H1 (cell line): ENCODE data around the gene GPS2. TPM values are rescaled to one million over a fixed set of nuclear protein-coding genes. Genes with fewer than 3 reads are reported as not detected.

ENCODE experiments used
- CTCF ChIA-PET: fragments of 300-600 bp; sonication (Branson Sonifier 250); formaldehyde crosslinking; loops from one replicate; lab custom pipeline; 2021; ENCODE audit not compliant: partially characterized antibody; lab: Charles Lee
- POLR2A ChIA-PET: fragments of 300-600 bp; sonication (Branson Sonifier 250); formaldehyde crosslinking; loops from one replicate; lab custom pipeline; 2021; ENCODE audit warnings: inconsistent platforms; ENCODE audit not compliant: partially characterized antibody; lab: Charles Lee
- DNase-seq, 2 experiments: peaks; one replicate each; pipeline versions ENCODE4 v3.0.0 to v3.0.0-alpha.2; 2010 to 2022; ENCODE audit warnings: low spot score in 2 of 2, low read depth in 1 of 2, mixed read lengths in 1 of 2
- FAIRE-seq: peaks from 2 replicates; lab custom pipeline; 2011; peaks lifted over from hg19 to GRCh38; lab: Jason Lieb, UNC
- H2AFZ ChIP-seq: 2 replicates; pipeline ENCODE4 v1.8.1; 2012; ENCODE audit warnings: low read length, inconsistent platforms
- H2AK5ac ChIP-seq: 2 replicates; pipeline ENCODE4 v1.6.1; 2013; ENCODE audit warnings: low read depth, low read length
- H2BK120ac ChIP-seq: replicated peaks from 2 replicates; pipeline ENCODE3; 2013; ENCODE audit warnings: low read depth, low read length, inconsistent platforms
- H2BK12ac ChIP-seq: 2 replicates; pipeline ENCODE4 v1.6.1; 2013; ENCODE audit warnings: low read depth, low read length
- H2BK15ac ChIP-seq: 2 replicates; pipeline ENCODE4 v1.6.1; 2013; ENCODE audit warnings: low read length
- H2BK20ac ChIP-seq: 2 replicates; pipeline ENCODE4 v1.6.1; 2013; ENCODE audit warnings: low read length
- H2BK5ac ChIP-seq: 2 replicates; pipeline ENCODE4 v1.6.1; 2013; ENCODE audit warnings: low read depth, low read length
- H3K14ac ChIP-seq: 2 replicates; pipeline ENCODE4 v1.6.1; 2013; ENCODE audit warnings: inconsistent platforms; ENCODE audit not compliant: insufficient read length
- H3K18ac ChIP-seq: 2 replicates; pipeline ENCODE4 v1.6.1; 2013; ENCODE audit warnings: low read length; ENCODE audit errors: extremely low read depth
- H3K23ac ChIP-seq: 2 replicates; pipeline ENCODE4 v1.6.1; 2013; ENCODE audit warnings: inconsistent platforms; ENCODE audit not compliant: insufficient read length
- H3K23me2 ChIP-seq: 2 replicates; pipeline ENCODE4 v1.6.1; 2013; ENCODE audit warnings: low read depth, low read length
- H3K27ac ChIP-seq: 2 replicates; pipeline ENCODE4 v1.6.1; 2011; ENCODE audit warnings: low read depth, low read length, inconsistent platforms
- H3K27me3 ChIP-seq, 4 experiments: replicated peaks in 1 of 4; 1 replicate in 1 of 4; 2 replicates in 3 of 4; pipeline versions ENCODE4 v1.6.1 to v1.8.1; 2011 to 2013; ENCODE audit warnings: low read length in 3 of 4, mild to moderate bottlenecking in 3 of 4, inconsistent platforms in 2 of 4, mixed read lengths in 2 of 4, moderate library complexity in 1 of 4; ENCODE audit not compliant: control insufficient read depth in 3 of 4, insufficient read depth in 3 of 4; ENCODE audit errors: extremely low read depth in 1 of 4
- H3K36me3 ChIP-seq, 4 experiments: 2 replicates each; pipeline versions ENCODE4 v1.6.1 to v1.8.1; 2011 to 2013; ENCODE audit warnings: mild to moderate bottlenecking in 4 of 4, low read length in 3 of 4, moderate library complexity in 2 of 4, control low read depth in 1 of 4, inconsistent platforms in 1 of 4; ENCODE audit not compliant: insufficient read depth in 4 of 4, control insufficient read depth in 2 of 4
- H3K4ac ChIP-seq: replicated peaks from 2 replicates; pipeline ENCODE3; 2013; ENCODE audit warnings: low read length, low read depth, mixed read lengths, inconsistent platforms; ENCODE audit not compliant: insufficient read length
- H3K4me1 ChIP-seq, 4 experiments: replicated peaks in 1 of 4; 1 replicate in 1 of 4; 2 replicates in 3 of 4; pipeline versions ENCODE4 v1.6.1 to v1.8.1; 2011 to 2013; ENCODE audit warnings: low read length in 3 of 4, inconsistent platforms in 2 of 4, mixed read lengths in 1 of 4; ENCODE audit not compliant: insufficient read depth in 4 of 4, control insufficient read depth in 3 of 4
- H3K4me2 ChIP-seq, 2 experiments: 2 replicates each; pipeline versions ENCODE4 v1.6.1 to v1.8.1; 2011 to 2013; ENCODE audit warnings: low read depth in 2 of 2, low read length in 2 of 2, control low read depth in 1 of 2, inconsistent platforms in 1 of 2, mild to moderate bottlenecking in 1 of 2; ENCODE audit not compliant: insufficient read depth in 1 of 2
- H3K4me3 ChIP-seq, 4 experiments: fragments of 200-600, 300-600 bp in 1 of 4; sonication (generic), shearing (Covaris generic), sonication (Bioruptor Twin) in 1 of 4; 2 replicates each; pipeline versions ENCODE4 v1.5.1 to v1.8.1; 2011 to 2016; ENCODE audit warnings: low read length in 4 of 4, low read depth in 3 of 4, control low read depth in 2 of 4, inconsistent platforms in 2 of 4, mild to moderate bottlenecking in 2 of 4, mixed read lengths in 1 of 4, moderate library complexity in 1 of 4; ENCODE audit not compliant: insufficient read depth in 2 of 4; ENCODE audit errors: extremely low read depth in 1 of 4
- H3K56ac ChIP-seq: replicated peaks from 2 replicates; pipeline ENCODE3; 2013; ENCODE audit warnings: low read depth, mild to moderate bottlenecking, mixed read lengths, low read length, inconsistent platforms; ENCODE audit not compliant: insufficient read length
- H3K79me1 ChIP-seq: 2 replicates; pipeline ENCODE4 v1.6.1; 2013; ENCODE audit warnings: low read depth, low read length, control low read depth
- H3K79me2 ChIP-seq, 2 experiments: 2 replicates each; pipeline versions ENCODE4 v1.6.1 to v1.8.1; 2012 to 2013; ENCODE audit warnings: low read length in 2 of 2, mild to moderate bottlenecking in 2 of 2, inconsistent platforms in 1 of 2; ENCODE audit not compliant: insufficient read depth in 2 of 2, control insufficient read depth in 1 of 2
- H3K9ac ChIP-seq, 4 experiments: replicated peaks in 1 of 4; 1 replicate in 1 of 4; 2 replicates in 3 of 4; pipeline versions ENCODE4 v1.6.1 to v1.8.1; 2011 to 2013; ENCODE audit warnings: low read depth in 3 of 4, low read length in 3 of 4, control low read depth in 2 of 4, mild to moderate bottlenecking in 2 of 4, moderate library complexity in 2 of 4, inconsistent platforms in 1 of 4; ENCODE audit errors: extremely low read depth in 1 of 4
- H3K9me3 ChIP-seq, 2 experiments: 2 replicates each; pipeline versions ENCODE4 v1.6.1 to v1.8.1; 2012 to 2013; ENCODE audit warnings: mild to moderate bottlenecking in 2 of 2, moderate library complexity in 2 of 2, control low read depth in 1 of 2, inconsistent platforms in 1 of 2, low read depth in 1 of 2, low read length in 1 of 2, mixed read lengths in 1 of 2; ENCODE audit not compliant: insufficient read depth in 2 of 2
- H4K20me1 ChIP-seq, 2 experiments: replicated peaks in 1 of 2; 2 replicates each; pipeline versions ENCODE3 to v1.8.1; 2011 to 2013; ENCODE audit warnings: inconsistent platforms in 2 of 2, low read length in 2 of 2, mild to moderate bottlenecking in 1 of 2; ENCODE audit not compliant: insufficient read depth in 2 of 2, control insufficient read depth in 1 of 2
- H4K5ac ChIP-seq: 2 replicates; pipeline ENCODE4 v1.6.1; 2013; ENCODE audit warnings: low read length, low read depth, mixed read lengths, inconsistent platforms; ENCODE audit not compliant: insufficient read length
- H4K8ac ChIP-seq: 2 replicates; pipeline ENCODE4 v1.8.0; 2013; ENCODE audit warnings: mild to moderate bottlenecking, moderate library complexity, low read length, inconsistent platforms; ENCODE audit not compliant: insufficient read depth; ENCODE audit errors: extremely low read depth
- H4K91ac ChIP-seq: replicated peaks from 2 replicates; pipeline ENCODE3; 2013; ENCODE audit warnings: low read length, mixed read lengths, inconsistent platforms; ENCODE audit not compliant: insufficient read length
- CHD2 ChIP-seq: IDR thresholded peaks from 2 replicates; pipeline ENCODE4 v1.6.1; 2012; ENCODE audit warnings: low read length, improper control_type of control experiment
- EP300 ChIP-seq, 2 experiments: IDR thresholded peaks; 1 replicate in 1 of 2; 2 replicates in 1 of 2; pipeline ENCODE4 v1.6.1; 2011 to 2012; ENCODE audit warnings: low read depth in 2 of 2, low read length in 2 of 2, mild to moderate bottlenecking in 2 of 2, borderline replicate concordance in 1 of 2, inconsistent platforms in 1 of 2, moderate library complexity in 1 of 2
- GABPA ChIP-seq: IDR thresholded peaks from 2 replicates; pipeline ENCODE4 v1.6.1; 2011; ENCODE audit warnings: mild to moderate bottlenecking, low read length, moderate library complexity, borderline replicate concordance; ENCODE audit not compliant: insufficient read depth
- POLR2AphosphoS5 ChIP-seq: IDR thresholded peaks from 2 replicates; pipeline ENCODE4 v1.6.1; 2011; ENCODE audit warnings: low read depth, low read length
- SIN3A ChIP-seq, 2 experiments: IDR thresholded peaks in 1 of 2; conservative IDR thresholded peaks in 1 of 2; 2 replicates each; pipeline ENCODE4 v1.6.1; 2011 to 2012; ENCODE audit warnings: low read length in 2 of 2, improper control_type of control experiment in 1 of 2, low read depth in 1 of 2, mild to moderate bottlenecking in 1 of 2
- SP1 ChIP-seq: IDR thresholded peaks from 2 replicates; pipeline ENCODE4 v1.6.1; 2011; ENCODE audit warnings: low read depth, low read length
- SUZ12 ChIP-seq: fragments of 200-600 bp; sonication (generic); IDR thresholded peaks from 2 replicates; pipeline ENCODE4 v1.6.1; 2012; ENCODE audit warnings: mild to moderate bottlenecking, inconsistent platforms, low read length, moderate library complexity, mixed read lengths
- TAF1 ChIP-seq: IDR thresholded peaks from 2 replicates; pipeline ENCODE4 v1.6.1; 2011; ENCODE audit warnings: mild to moderate bottlenecking, low read depth, low read length
- TBP ChIP-seq: IDR thresholded peaks from 2 replicates; pipeline ENCODE4 v1.6.1; 2011; ENCODE audit warnings: low read depth, low read length, improper control_type of control experiment
- YY1 ChIP-seq: IDR thresholded peaks from 2 replicates; pipeline ENCODE4 v1.6.1; 2011; ENCODE audit warnings: low read depth, mild to moderate bottlenecking, low read length
- WGBS, 2 experiments: shearing (Covaris generic) in 1 of 2; methylation state at CpG; one replicate each; pipeline versions ENCODE4 v1.1.6 to v1.1.7; 2013 to 2015; ENCODE audit warnings: low lambda C conversion rate in 2 of 2, mixed read lengths in 2 of 2, inconsistent platforms in 1 of 2, low coverage in 1 of 2, missing lambda C conversion rate in 1 of 2; ENCODE audit not compliant: insufficient replicate concordance in 2 of 2, insufficient coverage in 1 of 2, insufficient read length in 1 of 2; ENCODE audit errors: extremely low coverage in 1 of 2, missing lambda C conversion rate in 1 of 2; 5-methylcytosine and 5-hydroxymethylcytosine counted together
- polyA plus RNA-seq, 7 experiments: library from polyadenylated mRNA; depleted of rRNA in 3 of 7; stranded (reverse) in 5 of 7; unstranded in 2 of 7; fragments of >200 nt in 5 of 7; fragments of 200-250 nt in 2 of 7; gene quantifications; 1 replicate in 5 of 7; 2 replicates in 1 of 7; 4 replicates in 1 of 7; pipeline versions ENCODE4 v1.2.1 to v1.2.3, GENCODE V29; 2011 to 2013; ENCODE audit warnings: missing spikeins in 2 of 7, mixed read lengths in 2 of 7
- total RNA-seq: library from RNA; stranded (reverse); fragmentation: NEBNext Ultra II Directional; extraction: Animal tissue kit (Norgen Biotek cat#: 25700); gene quantifications from 2 replicates; pipeline ENCODE4 v1.2.1, GENCODE V29; 2021

Gene GPS2
- total and polyA plus RNA-seq, 2 of the 8 experiments (the other 6 are each of a cell fraction or from before 2014, with no cell fraction given), result 67.0 to 152 TPM

DNA sequence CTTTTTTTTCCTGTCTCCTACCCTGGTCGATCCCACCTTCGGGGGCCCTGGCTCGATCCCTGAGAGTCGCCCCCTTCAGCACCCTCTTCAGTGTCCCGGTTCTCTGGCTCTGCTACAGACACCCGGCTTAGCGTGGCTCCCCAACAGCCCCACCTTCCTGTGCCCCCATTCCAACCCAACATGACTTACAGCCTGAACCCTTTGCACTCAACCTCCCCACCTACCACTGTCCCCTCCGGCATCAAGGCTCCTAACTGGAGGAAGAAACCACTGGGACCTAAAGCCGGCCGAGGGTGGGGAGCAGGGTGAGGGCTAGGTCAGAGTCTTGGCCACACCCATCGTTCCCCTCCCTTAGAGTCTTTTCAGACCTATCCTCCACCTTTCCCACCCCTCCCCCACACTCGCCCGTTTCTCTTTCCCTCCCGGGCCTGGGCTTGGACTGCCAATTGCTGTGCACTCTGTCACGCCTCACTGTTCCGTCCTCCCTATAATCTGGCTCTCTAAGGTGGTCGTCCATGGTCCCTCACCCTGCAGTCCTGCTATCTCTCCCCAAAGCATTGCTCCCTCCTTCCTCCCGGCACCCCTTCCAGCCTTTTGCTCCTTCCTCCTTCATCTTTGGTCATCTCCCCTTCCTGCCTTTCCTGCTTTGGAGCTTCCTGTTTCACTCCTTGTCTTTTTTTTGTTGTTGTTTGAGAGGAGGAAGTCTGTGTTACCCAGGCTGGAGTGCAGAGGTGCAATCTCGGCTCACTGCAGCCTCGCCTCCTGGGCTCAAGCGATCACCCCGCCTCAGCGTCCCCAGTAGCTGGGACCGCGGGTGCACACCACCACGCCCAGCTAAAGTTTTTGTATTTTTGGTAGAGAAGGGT, 52.0 kb downstream of the GPS2 start:
- peaks cover 0 to 22% (median 12%) of the 10 kb centered on the region in 4 experiments; a peak in 5 of 8 replicates for H3K36me3 ChIP-seq
- peaks cover 6 to 11% of the 10 kb centered on the region in 2 experiments for H4K20me1 ChIP-seq
- peak overlapping the region; percentile 18 for H4K91ac ChIP-seq
- H3K79me2 ChIP-seq, result peaks cover 0 to 31% of the 10 kb centered on the region in 2 experiments; a peak in 2 of 4 replicates
- H2BK15ac ChIP-seq, result peak overlapping the region; percentile 20; the same call in 1 of the 2 replicates
- peaks cover 5 to 15% (median 7%) of the 10 kb centered on the region in 4 experiments; a peak in 6 of 7 replicates for H3K4me1 ChIP-seq
- ChIA-PET CTCF (interaction anchor here (0.8 to 1.6 kb wide), 5 partner anchors 12 to 33 kb away, joined by 3 to 6 read pairs (median 3); partner anchors contain the start of genes CTDNEP1 and SLC2A4), POLR2A (interaction anchor here (0.6 to 13.7 kb wide), 25 partner anchors 12 to 295 kb away, joined by 3 to 159 read pairs (median 4); partner anchors contain the start of genes ACADVL, CTDNEP1, DLG4 and DVL2)
- H2AFZ ChIP-seq, result no peak overlapping the region; the same call in 1 of the 2 replicates
- peak overlapping the region; percentile 92 for H4K8ac ChIP-seq
- 11% methylated on average over 24 of the region's 26 CpGs; no CpG with 5 or more reads in 1 of the 2 experiments for WGBS, 2 experiments
- no peak overlapping the region; the same call in none of the 2 replicates for H2AK5ac ChIP-seq
- FAIRE-seq, result no peak
- H3K9ac ChIP-seq, result peak overlapping the region; percentile 51 to 73 (median 70)
- peak overlapping the region; percentile 27 for H3K56ac ChIP-seq
- H3K4ac ChIP-seq, result peak overlapping the region; percentile 6
- H2BK5ac ChIP-seq, result peak overlapping the region; percentile 95
- peak in 1 of 2 experiments; percentile 88 for DNase-seq
- H2BK120ac ChIP-seq, result no peak overlapping the region
- H3K27ac ChIP-seq, result peak overlapping the region; percentile 82
- H2BK12ac ChIP-seq, result peak overlapping the region; percentile 97
- peak overlapping the region; percentile 68 for H4K5ac ChIP-seq
- peak overlapping the region; percentile 94 for H3K18ac ChIP-seq
- H3K79me1 ChIP-seq, result peaks cover 9% of the 10 kb centered on the region
- H3K14ac ChIP-seq, result no peak overlapping the region
- H2BK20ac ChIP-seq, result 0 out of 2 replicates have a peak overlapping the region, but pooled peaks have one; percentile 23
- H3K23ac ChIP-seq, result no peak overlapping the region
- peaks cover 13% of the 10 kb centered on the region for H3K23me2 ChIP-seq
- H3K9me3 ChIP-seq, result no peaks in the 10 kb centered on the region
- no peaks in the 10 kb centered on the region for H3K27me3 ChIP-seq
- H3K4me3 ChIP-seq, result peak overlapping the region; percentile 93 to 98 (median 96)
- H3K4me2 ChIP-seq, result peak overlapping the region; percentile 91 to 97
- TF ChIP-seq TAF1 (peak; percentile 55; the same call in 1 of the 2 replicates), GABPA (0 out of 2 replicates have a peak, but pooled peaks have one; percentile 30), EP300 (IDR thresholded peaks at IDR 0.05; ENCODE audit: borderline replicate concordance in 1 of 2, low read depth in 2 of 2, low read length in 2 of 2) (no peak), SP1 (peak; percentile 76), SUZ12 (no peak), POLR2AphosphoS5 (peak; percentile 50; the same call in 1 of the 2 replicates), SIN3A (conservative IDR thresholded peaks at IDR 0.05 in 1 of 2, IDR thresholded peaks at IDR 0.05 in 1 of 2; ENCODE audit: low read depth in 1 of 2, low read length in 2 of 2) (peak in 1 of 2 experiments; percentile 64; a peak in 1 of 4 replicates), YY1 (0 out of 2 replicates have a peak, but pooled peaks have one; percentile 21), CHD2 (no peak), TBP (peak; percentile 41; the same call in 1 of the 2 replicates)
